NAMALWA (cell line): ENCODE results near the gene KNOP1.
A peak's percentile ranks its signal among the peaks of the same experiment; 100 is the strongest.

Experiments used
- DNase-seq: peaks from one replicate; pipeline ENCODE4 v3.0.0-alpha.2; 2015; ENCODE audit warnings: low spot score

The KNOP1 gene

DNA sequence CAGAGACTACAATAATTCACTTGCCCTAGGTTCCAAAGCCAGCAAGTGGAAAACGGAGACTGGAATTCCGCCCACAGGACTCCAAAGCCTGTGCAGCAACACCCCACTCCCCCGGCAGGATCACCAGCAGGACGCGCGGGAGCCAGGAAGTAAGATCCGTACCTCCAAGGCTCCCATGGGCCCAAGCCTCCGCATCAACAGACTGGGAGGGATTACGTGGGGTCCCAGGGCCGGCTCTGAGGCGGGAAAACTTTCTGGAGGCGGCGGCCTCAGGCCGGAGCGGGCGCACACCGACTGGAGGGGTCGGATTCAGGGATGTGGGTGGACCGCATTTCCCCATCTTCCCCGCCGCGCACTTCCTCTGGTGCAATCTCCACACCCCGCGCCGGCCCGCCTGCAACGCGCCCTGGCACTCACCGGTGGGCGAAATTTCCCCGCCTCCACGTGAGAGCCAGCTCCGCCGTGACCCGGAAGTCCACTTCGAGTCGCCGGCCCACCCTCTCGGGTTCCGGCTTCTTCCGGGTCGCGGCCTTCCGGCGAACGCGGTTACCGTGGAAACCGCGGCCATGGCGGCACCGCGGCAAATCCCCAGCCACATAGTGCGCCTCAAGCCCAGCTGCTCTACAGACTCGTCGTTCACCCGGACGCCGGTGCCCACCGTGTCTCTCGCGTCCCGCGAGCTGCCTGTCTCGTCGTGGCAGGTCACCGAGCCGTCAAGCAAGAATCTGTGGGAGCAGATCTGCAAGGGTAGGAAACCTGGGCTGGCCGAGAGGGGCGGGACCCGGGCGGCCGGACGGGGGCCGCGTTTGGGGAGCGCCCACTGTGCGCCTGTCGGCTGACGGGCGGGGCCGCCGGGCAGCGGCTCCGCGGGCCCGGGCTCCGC lies at the start of gene KNOP1, which contains the start of gene IQCK:
Gene KNOP1, minus strand, starts transcription at position 487 of the 883 bp plus-strand sequence. CDS start 3,192 bp downstream, outside the sequence.
Gene IQCK, plus strand, starts transcription at position 531 of the 883 bp plus-strand sequence. Its CDS starts 36 bp downstream, at position 567.
- peak; percentile 94 for DNase-seq

DNA sequence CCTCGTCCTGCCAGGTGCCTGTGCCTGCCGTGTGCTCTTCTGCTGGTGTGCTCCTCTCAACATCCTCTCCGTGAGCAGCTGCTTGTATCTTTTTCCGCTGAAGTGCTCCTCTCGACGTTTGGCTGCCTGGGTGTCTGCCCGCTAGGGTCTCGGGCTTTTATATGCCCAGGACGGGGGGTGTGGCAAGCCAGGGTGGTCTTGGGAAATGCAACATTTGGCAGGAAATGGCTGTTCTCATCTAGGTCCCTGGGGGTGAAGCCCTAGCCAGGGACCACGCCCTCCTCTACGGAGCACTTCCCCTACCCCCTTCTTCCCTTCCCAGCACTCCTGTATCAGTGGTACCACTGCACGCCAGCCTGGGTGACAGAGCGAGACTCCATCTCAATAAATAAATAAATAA lies 49.5 kb upstream of the KNOP1 start:
- DNase-seq = no peak

- no peak for DNase-seq
Observed at GRCh38 chr16:19766988-19767387, 49.0 kb upstream of the KNOP1 start.

DNA sequence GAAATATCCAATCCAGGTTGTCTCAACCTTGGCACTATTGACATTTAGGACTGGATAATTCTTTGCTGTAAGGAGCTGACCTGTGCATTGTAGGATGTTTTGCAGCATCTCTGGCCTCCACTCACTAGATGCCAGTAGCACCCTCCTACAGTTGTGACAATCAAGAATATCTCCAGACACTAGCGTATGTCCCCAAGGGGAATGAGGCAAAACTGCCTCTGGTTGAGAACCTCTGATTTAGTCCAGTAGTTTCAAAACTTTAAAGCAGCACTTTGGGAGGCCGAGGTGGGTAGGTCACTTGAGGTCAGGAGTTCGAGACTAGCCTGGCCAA lies 48.5 kb upstream of the KNOP1 start:
- no peak for DNase-seq

- DNase-seq = no peak
Observed at GRCh38 chr16:19765860-19766553, 48.0 kb upstream of the KNOP1 start.

DNA sequence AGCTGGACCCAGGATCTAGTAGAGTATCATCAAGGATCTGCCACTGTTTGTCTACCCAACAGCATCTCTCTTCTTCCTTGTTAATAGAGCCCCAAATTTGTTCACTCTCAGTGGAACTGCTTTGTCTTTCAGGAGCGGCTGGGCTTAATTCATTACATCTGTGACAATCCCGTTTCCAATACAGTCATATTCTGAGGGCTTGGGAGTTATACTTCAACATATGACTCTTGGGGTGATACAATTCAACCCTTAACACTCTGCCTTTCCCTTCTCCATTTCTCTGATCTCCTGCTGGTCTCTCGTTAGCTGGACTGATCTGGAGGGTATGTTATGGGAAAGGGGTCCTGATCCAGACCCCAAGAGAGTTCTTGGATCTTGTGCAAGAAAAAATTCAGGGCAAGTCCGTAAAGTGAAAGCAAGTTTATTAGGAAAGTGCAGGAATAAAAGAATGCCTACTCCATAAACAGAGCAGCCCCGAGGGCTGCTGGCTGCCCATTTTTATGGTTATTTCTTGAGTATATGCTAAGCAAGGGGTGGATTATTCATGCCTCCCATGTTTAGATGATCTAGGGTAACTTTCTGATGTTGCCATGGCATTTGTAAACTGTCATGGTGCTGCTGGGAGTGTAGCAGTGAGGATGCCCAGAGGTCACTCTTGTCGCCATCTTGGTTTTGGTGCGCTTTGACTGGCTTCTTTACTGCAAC lies 42.5 kb upstream of the KNOP1 start:
- no peak for DNase-seq

- DNase-seq = no peak
Observed at GRCh38 chr16:19757762-19758595, 40.0 kb upstream of the KNOP1 start.

GRCh38 chr16:19757026-19757425 lies 39.0 kb upstream of the KNOP1 start:
- DNase-seq = no peak

GRCh38 chr16:19755268-19755667 lies 37.2 kb upstream of the KNOP1 start:
- DNase-seq = no peak

DNA sequence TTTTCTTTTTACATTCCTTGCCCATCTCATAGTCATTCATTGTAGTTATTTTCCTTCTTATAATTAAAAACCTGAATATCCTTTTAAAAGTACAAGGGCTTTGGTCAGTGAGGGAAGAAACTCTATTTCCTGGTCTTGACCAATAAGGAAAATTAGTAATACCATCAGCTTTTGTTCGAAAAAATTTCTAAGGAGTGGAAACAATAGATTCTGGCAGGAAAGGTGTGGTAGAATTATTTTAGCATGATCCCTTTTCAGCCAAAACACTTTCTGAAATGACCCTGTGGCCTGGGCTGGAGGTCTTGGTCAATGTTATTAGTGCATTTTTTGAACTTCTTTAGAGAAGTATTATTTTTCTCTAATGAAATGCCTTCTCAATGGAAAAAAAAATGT lies 36.6 kb upstream of the KNOP1 start:
- no peak for DNase-seq

DNA sequence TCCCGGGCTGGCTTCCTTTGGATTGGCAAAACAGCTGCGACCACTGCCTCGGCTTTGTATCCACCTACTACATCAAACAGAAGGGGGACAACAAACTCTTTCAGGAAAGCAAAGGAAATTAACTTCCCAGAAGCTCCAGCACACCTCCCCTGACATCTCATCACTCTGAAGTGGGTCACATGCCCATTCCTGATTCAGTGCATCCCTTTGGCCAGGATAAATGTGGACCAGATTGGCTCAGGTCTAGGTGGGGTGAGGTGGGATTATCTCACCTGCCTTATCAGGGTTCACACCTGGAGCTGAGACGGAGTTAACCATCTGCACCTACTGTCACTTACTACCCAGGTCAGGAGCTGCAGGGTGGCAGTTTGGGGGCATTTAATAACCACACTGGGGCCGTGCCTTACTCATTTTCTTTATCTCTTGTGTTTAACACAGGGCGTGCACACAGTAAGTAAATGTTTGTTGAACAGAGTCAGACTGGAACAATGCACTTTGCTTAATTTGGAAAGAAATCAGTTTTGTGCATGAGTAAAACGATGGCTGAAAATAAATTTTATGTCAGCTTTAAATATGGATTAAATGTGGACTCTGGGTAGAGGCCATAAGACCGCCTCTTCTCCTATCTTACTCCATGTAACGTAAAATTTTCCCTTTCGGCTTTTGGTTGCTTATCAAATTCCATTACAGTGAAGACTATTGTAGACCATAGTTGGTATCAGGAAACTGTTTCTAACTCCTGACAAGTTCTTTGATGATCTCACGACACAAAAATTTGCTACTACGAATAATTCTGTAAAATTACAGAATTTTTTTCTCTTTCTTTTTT lies 36.0 kb upstream of the KNOP1 start:
- DNase-seq = no peak

DNA sequence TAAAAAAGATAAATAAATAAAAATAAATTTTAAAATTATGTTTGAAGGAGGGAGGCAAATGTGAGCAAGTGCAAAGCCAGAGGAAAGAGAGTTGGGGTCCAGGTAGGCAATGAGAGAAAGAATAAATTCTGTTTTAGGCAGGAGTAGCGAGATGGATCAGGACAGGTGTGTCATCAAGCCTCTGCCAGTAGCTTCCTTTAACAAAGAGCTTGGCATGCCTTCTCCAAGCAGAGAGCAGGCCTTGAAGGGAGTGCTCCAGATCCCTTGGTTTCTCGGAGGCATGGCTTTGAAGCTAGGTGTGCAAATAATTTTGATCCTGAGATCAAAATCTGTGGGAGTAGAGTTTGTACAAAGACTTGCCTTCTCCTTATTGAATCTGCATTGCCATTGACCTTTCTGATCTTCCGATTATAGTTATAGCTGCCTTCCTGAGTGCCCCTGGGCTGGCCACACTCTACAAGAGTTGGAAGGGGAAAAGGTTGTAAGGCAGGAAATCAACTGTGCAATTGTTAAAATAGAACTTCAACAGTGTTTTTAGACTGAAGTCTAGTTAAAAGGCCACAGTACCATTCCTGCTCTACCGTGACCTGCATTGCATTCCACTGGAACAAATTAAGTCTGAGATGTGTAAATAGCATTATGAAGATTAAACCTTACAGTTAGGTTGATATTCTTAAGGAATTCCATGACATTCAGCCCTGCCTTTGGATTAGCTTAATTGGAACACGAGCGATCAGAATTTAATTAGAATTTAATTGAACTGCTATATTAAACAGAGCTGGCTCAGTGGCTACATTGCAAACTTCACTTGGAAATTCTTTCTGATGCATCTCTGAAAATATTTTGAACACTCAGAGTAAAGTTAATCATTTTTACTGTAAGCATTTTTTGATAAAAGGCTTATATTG lies 33.7 kb upstream of the KNOP1 start:
- no peak for DNase-seq

DNA sequence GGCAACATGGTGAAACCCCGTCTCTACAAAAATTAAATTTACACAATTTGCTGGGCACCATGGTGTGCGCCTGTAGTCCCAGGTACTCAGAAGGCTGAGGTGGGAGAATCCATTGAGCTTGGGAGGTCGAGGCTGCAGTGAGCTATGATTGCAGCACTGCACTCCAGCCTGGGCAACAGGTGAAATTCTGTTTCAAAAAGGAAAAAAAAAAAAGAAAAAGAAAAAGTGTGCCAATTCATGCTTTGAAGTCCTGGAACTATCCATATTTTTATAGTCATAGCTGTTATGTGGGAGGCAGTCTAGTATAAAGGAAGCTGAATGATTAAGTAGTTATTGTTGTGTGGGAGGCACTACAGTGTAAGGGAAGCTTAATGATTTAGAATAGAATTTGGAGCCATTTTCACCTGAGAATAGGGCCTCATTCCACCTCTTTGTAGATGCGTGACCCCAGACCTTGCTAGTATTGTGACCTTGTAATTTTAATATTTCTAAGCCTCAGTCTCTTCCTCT lies 31.6 kb upstream of the KNOP1 start:
- DNase-seq = no peak

DNA sequence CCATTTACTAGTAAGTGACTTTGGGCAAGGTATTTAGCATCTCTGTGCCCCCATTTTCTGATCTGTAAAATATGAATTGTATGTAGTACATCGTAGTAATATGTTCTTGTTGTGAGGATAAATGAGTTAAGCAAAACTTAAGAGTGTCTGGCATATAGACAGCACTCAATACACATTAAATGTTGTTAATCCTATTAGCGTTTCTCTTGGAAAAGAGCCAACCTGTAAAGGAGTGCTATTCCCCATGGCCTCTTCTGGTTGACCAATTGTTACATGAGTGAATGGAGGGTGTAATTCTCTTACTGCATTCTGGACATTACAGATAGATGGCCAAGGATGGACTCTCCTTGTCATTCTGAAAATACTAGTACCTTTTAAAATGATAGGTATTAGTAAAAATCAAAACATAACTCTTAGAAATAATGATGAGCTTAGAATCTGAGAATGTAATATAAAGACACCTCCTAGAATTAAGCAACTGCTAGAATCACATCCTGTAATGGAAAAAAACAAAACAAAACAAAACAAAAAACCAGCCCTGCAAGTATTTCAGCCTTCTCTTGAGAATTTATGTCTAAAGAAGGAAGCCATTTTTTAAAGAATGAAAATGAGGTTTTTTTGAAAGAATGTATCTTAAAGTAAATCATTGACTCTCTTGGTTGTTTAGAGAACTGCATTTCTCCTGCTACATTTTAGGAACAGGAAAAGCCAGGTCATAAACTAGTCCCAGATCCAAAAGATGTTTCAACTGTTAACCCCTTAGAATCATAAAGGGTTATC lies 30.6 kb upstream of the KNOP1 start:
- DNase-seq = no peak

- no peak for DNase-seq
Observed at GRCh38 chr16:19746561-19746960, 28.5 kb upstream of the KNOP1 start.

- no peak for DNase-seq
Observed at GRCh38 chr16:19745286-19746010, 27.4 kb upstream of the KNOP1 start.

- DNase-seq = no peak
Observed at GRCh38 chr16:19744670-19745069, 26.6 kb upstream of the KNOP1 start.

DNA sequence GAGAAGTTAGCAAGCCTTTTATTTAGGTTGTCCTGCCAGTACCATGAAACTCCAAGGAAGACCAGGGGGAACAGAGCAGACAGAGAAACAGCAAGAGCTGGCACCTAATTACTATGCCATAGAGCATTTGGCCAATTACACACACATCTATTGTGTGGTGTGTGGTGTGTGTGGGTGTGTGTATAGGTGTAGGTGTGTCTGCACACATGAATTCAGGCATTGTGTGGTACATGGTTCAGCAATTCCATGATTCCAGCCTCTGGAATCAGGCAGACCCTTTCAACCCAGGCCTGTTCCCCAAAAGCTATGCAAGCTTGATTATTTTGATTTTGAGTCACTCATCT lies 25.8 kb upstream of the KNOP1 start:
- DNase-seq = no peak
